Thyroid gland (tissue), 4 donors: ENCODE measurements around the gene SCYL3. TPM values are rescaled to one million over a fixed set of nuclear protein-coding genes. Genes with fewer than 3 reads are reported as not detected.

Experiments
- DNase-seq, 2 donors: peaks; one replicate each; pipeline ENCODE4 v3.0.0-alpha.2; 2019
- H3K27ac ChIP-seq, 3 donors: fragments of 200-600 bp; sonication (generic); 1 replicate in 2 of 3; 2 replicates in 1 of 3; pipeline ENCODE4 v1.5.1; 2016 to 2019; ENCODE audit warnings: mild to moderate bottlenecking in 1 of 3, moderate library complexity in 1 of 3
- H3K27me3 ChIP-seq: fragments of 200-600 bp; sonication (generic); one replicate; pipeline ENCODE4 v1.5.1; 2019
- H3K36me3 ChIP-seq, 2 donors: fragments of 200-600 bp; sonication (generic); one replicate each; pipeline ENCODE4 v1.5.1; 2016 to 2019
- H3K4me1 ChIP-seq, 2 donors: fragments of 200-600 bp; sonication (generic); one replicate each; pipeline ENCODE4 v1.5.1; 2017 to 2019
- H3K4me3 ChIP-seq, 3 donors: fragments of 200-600 bp; sonication (generic); replicated peaks in 1 of 3; 1 replicate in 2 of 3; 2 replicates in 1 of 3; pipeline ENCODE4 v1.5.1; 2016; ENCODE audit warnings: mild to moderate bottlenecking in 1 of 3
- H3K9me3 ChIP-seq: fragments of 200-600 bp; sonication (generic); one replicate; pipeline ENCODE4 v1.5.1; 2017
- CTCF ChIP-seq, 6 experiments: fragments of 200-600 bp in 3 of 6; fragments of 450-650 bp in 3 of 6; sonication (generic) in 3 of 6; IDR thresholded peaks; one replicate each; pipeline ENCODE4 v1.5.1; 2016 to 2019; ENCODE audit warnings: antibody characterized with exemption in 6 of 6, mild to moderate bottlenecking in 2 of 6, inconsistent platforms in 1 of 6, moderate library complexity in 1 of 6
- POLR2A ChIP-seq, 2 donors: fragments of 450-650 bp; IDR thresholded peaks; one replicate each; pipeline ENCODE4 v1.6.1; 2017; ENCODE audit warnings: antibody characterized with exemption in 2 of 2, mild to moderate bottlenecking in 2 of 2, moderate library complexity in 1 of 2
- WGBS, 2 donors: methylation state at CpG; one replicate each; pipeline ENCODE4 v1.1.5; 2017; 5-methylcytosine and 5-hydroxymethylcytosine counted together
- intact Hi-C: fragments of 100-400 bp; cut with DNase I; formaldehyde crosslinking; loops from one replicate; pipeline ENCODE4 v1.15.1; 2023
- small RNA-seq: library from RNA; depleted of rRNA; stranded (forward); fragments of <200 nt; gene quantifications from one replicate; pipeline ENCODE3, GENCODE V24; 2016
- total RNA-seq, 4 donors: library from RNA; depleted of rRNA; stranded (reverse); fragments of >200 nt; gene quantifications; one replicate each; pipeline ENCODE4 v1.2.3, GENCODE V29; 2016

The SCYL3 gene
- total RNA-seq, 4 donors from 2014 or later, result 12.9 to 18.3 (median 16.3) TPM

DNA sequence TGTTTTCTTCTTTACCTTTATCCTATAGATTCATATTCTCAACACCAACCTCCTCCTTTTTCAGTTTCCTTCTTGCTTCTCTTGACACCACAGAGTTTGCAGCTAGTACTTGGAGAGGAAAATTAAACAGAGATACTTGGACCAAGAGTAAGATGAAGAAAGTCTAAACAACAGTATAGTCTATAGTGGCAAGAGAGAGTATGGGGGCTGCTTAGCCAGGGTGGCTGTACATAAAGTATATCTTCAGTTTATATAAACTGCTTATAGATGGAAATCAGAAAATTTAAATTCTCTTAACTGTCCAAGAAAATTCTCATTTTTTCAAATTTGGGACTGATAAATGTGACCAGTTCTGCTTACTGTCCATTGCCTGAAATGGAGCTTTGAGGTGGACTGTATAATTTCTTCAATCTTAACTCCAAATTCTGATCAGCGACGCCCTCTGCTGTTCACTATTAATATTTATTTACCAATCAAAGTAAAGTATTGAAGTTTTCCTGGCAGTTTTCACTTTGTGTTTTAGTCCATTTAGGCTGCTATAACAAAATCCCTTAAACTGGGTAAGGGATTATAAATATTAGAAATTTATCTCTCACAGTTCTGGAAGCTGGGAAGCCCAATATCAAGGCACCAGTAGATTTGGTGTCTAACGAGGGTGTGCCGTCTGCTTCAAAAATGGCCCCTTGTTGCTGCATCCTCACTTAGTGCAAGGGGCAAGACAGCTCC is 84.2 kb downstream of the SCYL3 start:
- no peaks in the 10 kb centered on the region for H3K27me3 ChIP-seq
- intact Hi-C loops, result no loop called here
- no peak overlapping the region for H3K27ac ChIP-seq
- DNase-seq, result peak; percentile 6 to 22
- TF ChIP-seq POLR2A (IDR thresholded peaks at IDR 0.05) (no peak), CTCF (IDR thresholded peaks at IDR 0.05) (peak; percentile 20 to 60 (median 46))
- peaks cover 0 to 6% of the 10 kb centered on the region in 2 donors for H3K36me3 ChIP-seq
- H3K4me3 ChIP-seq, result no peak overlapping the region
- WGBS, 2 donors, result 52 to 58% methylated on average over 4 of the region's 4 CpGs
- no peaks in the 10 kb centered on the region for H3K9me3 ChIP-seq
- H3K4me1 ChIP-seq, result no peaks in the 10 kb centered on the region

- no peaks in the 10 kb centered on the region for H3K9me3 ChIP-seq
- no peaks in the 10 kb centered on the region for H3K4me1 ChIP-seq
- peaks cover 4 to 6% of the 10 kb centered on the region in 2 donors for H3K36me3 ChIP-seq
- intact Hi-C loops, result no loop called here
- no peak for DNase-seq
- TF ChIP-seq POLR2A (IDR thresholded peaks at IDR 0.05) (no peak), CTCF (IDR thresholded peaks at IDR 0.05) (no peak)
- no peak overlapping the region for H3K27ac ChIP-seq
- WGBS, 2 donors, result 94 to 100% methylated on average over 2 of the region's 2 CpGs
- no peaks in the 10 kb centered on the region for H3K27me3 ChIP-seq
- H3K4me3 ChIP-seq, result no peak overlapping the region
These were observed 88.8 kb downstream of the SCYL3 start for GRCh38 chr1:169804941-169805340.

GRCh38 chr1:169802888-169803287 is 90.8 kb downstream of the SCYL3 start:
- Histone ChIP-seq H3K36me3 (peaks cover 4 to 6% of the 10 kb centered on the region in 2 donors), H3K4me3 (no peak overlapping the region), H3K9me3 (no peaks in the 10 kb centered on the region), H3K27ac (no peak overlapping the region), H3K27me3 (no peaks in the 10 kb centered on the region), H3K4me1 (no peaks in the 10 kb centered on the region)
- DNase-seq, result no peak
- intact Hi-C loops, result no loop called here
- no peak for TF ChIP-seq CTCF (IDR thresholded peaks at IDR 0.05)
- no peak for TF ChIP-seq POLR2A (IDR thresholded peaks at IDR 0.05)

Small RNA genes within 50 kb of the gene (small RNA-seq; reads per million reads assigned to genes)
- not detected for gene RN7SL333P

Other genes with a start within 250 kb of the SCYL3 start
- 1 to 10 TPM in 3 of 4 donors, under 1 TPM in 1; 0.45 to 4.2 (median 1.7) TPM for gene SELL, start 182.3 kb downstream of the SCYL3 start, total RNA-seq
- gene SELE, start 159.8 kb downstream of the SCYL3 start, total RNA-seq, result 10 to 100 TPM in 1 of 4 donors, 1 to 10 TPM in 2, under 1 TPM in 1; 0.67 to 16.3 (median 1.5) TPM
- 10 to 100 TPM in 3 of 4 donors, 1 to 10 TPM in 1; 9.6 to 13.6 (median 11.4) TPM for gene METTL18, start 99.0 kb downstream of the SCYL3 start, total RNA-seq
- 10 to 100 TPM; 32.7 to 41.0 (median 33.7) TPM for gene KIFAP3, start 180.8 kb upstream of the SCYL3 start, total RNA-seq